HepG2 (cell line): ENCODE measurements around the gene LTB4R. TPM values are rescaled to one million over a fixed set of nuclear protein-coding genes. Genes with fewer than 3 reads are reported as not detected.

Source experiments
- AGO2 ChIP-seq: fragments of 200-400 bp; formaldehyde crosslinking; optimal IDR thresholded peaks from 2 replicates; pipeline ENCODE3; 2017; ENCODE audit warnings: mild to moderate bottlenecking, low read depth, low read length, moderate library complexity
- BHLHE40 ChIP-seq: IDR thresholded peaks from 2 replicates; pipeline ENCODE4 v1.6.1; 2011; ENCODE audit warnings: low read length, improper control_type of control experiment
- HES4 ChIP-seq: sonication (generic); formaldehyde crosslinking; IDR thresholded peaks from 2 replicates; pipeline ENCODE4 v1.9.0; 2021; ENCODE audit warnings: mild to moderate bottlenecking, missing genetic modification reagents, borderline replicate concordance
- HOXA5 ChIP-seq: sonication (generic); formaldehyde crosslinking; IDR thresholded peaks from 2 replicates; pipeline ENCODE4 v1.4.0; 2020; ENCODE audit warnings: missing genetic modification reagents
- MLLT10 ChIP-seq: sonication (generic); formaldehyde crosslinking; IDR thresholded peaks from 2 replicates; pipeline ENCODE4 v1.4.0; 2020; ENCODE audit warnings: missing genetic modification reagents
- MNT ChIP-seq: fragments of 450-650 bp; IDR thresholded peaks from 2 replicates; pipeline ENCODE4 v1.6.1; 2016
- PLSCR1 ChIP-seq: sonication (generic); formaldehyde crosslinking; IDR thresholded peaks from 2 replicates; pipeline ENCODE4 v1.5.0; 2020; ENCODE audit warnings: missing genetic modification reagents, mild to moderate bottlenecking, borderline replicate concordance
- SMC3 ChIP-seq: IDR thresholded peaks from 2 replicates; pipeline ENCODE4 v1.6.1; 2011; ENCODE audit warnings: low read length, improper control_type of control experiment
- ZFP36 ChIP-seq: fragments of 150-350 bp; IDR thresholded peaks from 2 replicates; pipeline ENCODE4 v1.6.1; 2018; ENCODE audit warnings: borderline replicate concordance, low read length, low read depth; ENCODE audit not compliant: partially characterized antibody
- ZNF280D ChIP-seq: sonication (generic); formaldehyde crosslinking; IDR thresholded peaks from 2 replicates; pipeline ENCODE4 v1.5.1; 2020; ENCODE audit warnings: mild to moderate bottlenecking, missing genetic modification reagents
- ZNF709 ChIP-seq: sonication (generic); formaldehyde crosslinking; IDR thresholded peaks from 2 replicates; pipeline ENCODE4 v1.5.0; 2020; ENCODE audit warnings: mild to moderate bottlenecking, missing genetic modification reagents
- polyA plus RNA-seq, 8 experiments: library from polyadenylated mRNA; depleted of rRNA in 3 of 8; stranded (reverse) in 7 of 8; unstranded in 1 of 8; fragments of >200 nt; fragmentation: Illumina TruSeq in 4 of 8; extraction: Trizol in 4 of 8; gene quantifications; 2 replicates each; pipeline versions ENCODE4 v1.2.1 to v1.2.3, GENCODE V29; 2011 to 2016; ENCODE audit warnings: low read depth in 4 of 8, missing spikeins in 1 of 8, mixed read lengths in 1 of 8; ENCODE audit not compliant: insufficient read depth in 1 of 8
- total RNA-seq, 5 experiments: library from RNA; depleted of rRNA; stranded (reverse); fragments of >200 nt; fragmentation: Illumina TruSeq; extraction: Trizol; gene quantifications; 2 replicates each; pipeline ENCODE4 v1.2.3, GENCODE V29; 2016; ENCODE audit warnings: low read depth in 1 of 5
- TF ChIP-seq, protein P1 (sequence below): sonication (generic); formaldehyde crosslinking; IDR thresholded peaks from 2 replicates; pipeline ENCODE4 v1.5.1; 2020; ENCODE audit warnings: mild to moderate bottlenecking, missing genetic modification reagents, moderate library complexity
- TF ChIP-seq, protein P2 (sequence below): fragments of 450-650 bp; IDR thresholded peaks from 2 replicates; pipeline ENCODE4 v1.6.1; 2017; ENCODE audit warnings: mild to moderate bottlenecking

LTB4R gene
- total and polyA plus RNA-seq, 2 of the 13 experiments (the other 11 are each of a cell fraction or from before 2014, with no cell fraction given) = 3.2 to 8.2 TPM

DNA sequence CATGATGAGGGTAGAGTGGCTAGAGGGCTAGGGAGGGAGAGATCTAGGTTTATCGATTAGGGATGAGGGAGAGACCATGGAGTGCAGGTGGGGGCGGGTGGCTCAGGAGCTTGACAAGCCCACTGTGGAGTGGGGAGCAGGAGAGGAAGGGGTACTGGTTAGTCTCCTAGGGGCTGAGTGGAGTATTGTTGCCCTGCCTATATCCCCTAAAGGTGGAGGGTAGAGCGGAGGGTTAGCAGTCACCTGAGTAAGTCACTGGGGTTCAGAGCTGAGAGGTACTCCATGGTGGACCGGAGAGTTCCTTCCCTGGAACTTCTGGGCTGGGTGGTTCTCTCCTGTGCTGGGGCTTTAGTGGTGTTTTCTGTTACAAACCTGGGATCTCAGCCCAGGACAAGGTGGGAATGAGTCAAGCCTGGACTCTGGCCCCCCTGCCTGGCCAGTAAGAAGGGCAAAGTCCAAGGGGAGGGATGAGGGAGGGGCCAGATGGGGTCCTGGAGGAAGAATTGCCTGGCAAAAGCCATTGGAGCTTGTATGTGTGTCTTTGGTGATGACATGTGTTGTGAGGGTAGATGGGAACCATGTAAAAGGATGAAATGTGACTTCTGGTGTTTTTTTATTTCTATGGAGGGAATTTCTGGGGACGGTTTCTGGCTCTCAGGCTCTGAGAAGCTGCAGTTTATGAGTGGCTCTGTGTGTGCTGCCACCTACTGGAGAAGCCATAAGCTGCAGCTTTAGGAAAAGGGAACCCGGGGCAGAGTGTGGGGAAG is 3.5 kb upstream of the LTB4R start, which contains the start of gene CIDEB (continued):
- TF ChIP-seq HES4 (peak; percentile 85), MNT (0 out of 2 replicates have a peak, but pooled peaks have one; percentile 48), ZNF709 (peak; percentile 85; the same call in 1 of the 2 replicates), MLLT10 (CRISPR knock-in tag) (no peak), ZFP36 (no peak), PLSCR1 (no peak), ZNF280D (peak; percentile 56), AGO2 (no peak), HOXA5 (CRISPR knock-in tag) (peak; percentile 91), BHLHE40 (peak; percentile 56; the same call in 1 of the 2 replicates), SMC3 (peak; percentile 75)
- TF ChIP-seq, protein P1, sequence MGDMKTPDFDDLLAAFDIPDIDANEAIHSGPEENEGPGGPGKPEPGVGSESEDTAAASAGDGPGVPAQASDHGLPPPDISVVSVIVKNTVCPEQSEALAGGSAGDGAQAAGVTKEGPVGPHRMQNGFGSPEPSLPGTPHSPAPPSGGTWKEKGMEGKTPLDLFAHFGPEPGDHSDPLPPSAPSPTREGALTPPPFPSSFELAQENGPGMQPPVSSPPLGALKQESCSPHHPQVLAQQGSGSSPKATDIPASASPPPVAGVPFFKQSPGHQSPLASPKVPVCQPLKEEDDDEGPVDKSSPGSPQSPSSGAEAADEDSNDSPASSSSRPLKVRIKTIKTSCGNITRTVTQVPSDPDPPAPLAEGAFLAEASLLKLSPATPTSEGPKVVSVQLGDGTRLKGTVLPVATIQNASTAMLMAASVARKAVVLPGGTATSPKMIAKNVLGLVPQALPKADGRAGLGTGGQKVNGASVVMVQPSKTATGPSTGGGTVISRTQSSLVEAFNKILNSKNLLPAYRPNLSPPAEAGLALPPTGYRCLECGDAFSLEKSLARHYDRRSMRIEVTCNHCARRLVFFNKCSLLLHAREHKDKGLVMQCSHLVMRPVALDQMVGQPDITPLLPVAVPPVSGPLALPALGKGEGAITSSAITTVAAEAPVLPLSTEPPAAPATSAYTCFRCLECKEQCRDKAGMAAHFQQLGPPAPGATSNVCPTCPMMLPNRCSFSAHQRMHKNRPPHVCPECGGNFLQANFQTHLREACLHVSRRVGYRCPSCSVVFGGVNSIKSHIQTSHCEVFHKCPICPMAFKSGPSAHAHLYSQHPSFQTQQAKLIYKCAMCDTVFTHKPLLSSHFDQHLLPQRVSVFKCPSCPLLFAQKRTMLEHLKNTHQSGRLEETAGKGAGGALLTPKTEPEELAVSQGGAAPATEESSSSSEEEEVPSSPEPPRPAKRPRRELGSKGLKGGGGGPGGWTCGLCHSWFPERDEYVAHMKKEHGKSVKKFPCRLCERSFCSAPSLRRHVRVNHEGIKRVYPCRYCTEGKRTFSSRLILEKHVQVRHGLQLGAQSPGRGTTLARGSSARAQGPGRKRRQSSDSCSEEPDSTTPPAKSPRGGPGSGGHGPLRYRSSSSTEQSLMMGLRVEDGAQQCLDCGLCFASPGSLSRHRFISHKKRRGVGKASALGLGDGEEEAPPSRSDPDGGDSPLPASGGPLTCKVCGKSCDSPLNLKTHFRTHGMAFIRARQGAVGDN (CRISPR knock-in tag) = peak; percentile 75; the same call in 1 of the 2 replicates
- TF ChIP-seq, protein P2, sequence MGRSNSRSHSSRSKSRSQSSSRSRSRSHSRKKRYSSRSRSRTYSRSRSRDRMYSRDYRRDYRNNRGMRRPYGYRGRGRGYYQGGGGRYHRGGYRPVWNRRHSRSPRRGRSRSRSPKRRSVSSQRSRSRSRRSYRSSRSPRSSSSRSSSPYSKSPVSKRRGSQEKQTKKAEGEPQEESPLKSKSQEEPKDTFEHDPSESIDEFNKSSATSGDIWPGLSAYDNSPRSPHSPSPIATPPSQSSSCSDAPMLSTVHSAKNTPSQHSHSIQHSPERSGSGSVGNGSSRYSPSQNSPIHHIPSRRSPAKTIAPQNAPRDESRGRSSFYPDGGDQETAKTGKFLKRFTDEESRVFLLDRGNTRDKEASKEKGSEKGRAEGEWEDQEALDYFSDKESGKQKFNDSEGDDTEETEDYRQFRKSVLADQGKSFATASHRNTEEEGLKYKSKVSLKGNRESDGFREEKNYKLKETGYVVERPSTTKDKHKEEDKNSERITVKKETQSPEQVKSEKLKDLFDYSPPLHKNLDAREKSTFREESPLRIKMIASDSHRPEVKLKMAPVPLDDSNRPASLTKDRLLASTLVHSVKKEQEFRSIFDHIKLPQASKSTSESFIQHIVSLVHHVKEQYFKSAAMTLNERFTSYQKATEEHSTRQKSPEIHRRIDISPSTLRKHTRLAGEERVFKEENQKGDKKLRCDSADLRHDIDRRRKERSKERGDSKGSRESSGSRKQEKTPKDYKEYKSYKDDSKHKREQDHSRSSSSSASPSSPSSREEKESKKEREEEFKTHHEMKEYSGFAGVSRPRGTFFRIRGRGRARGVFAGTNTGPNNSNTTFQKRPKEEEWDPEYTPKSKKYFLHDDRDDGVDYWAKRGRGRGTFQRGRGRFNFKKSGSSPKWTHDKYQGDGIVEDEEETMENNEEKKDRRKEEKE = no peak
